HG03558 (cell line): Measurements from ENCODE around the gene CD300LD.

Source experiments
- ATAC-seq: cut with Tn5 transposase; IDR thresholded peaks from one replicate; pipeline ENCODE4 v1.9.1; 2021; ENCODE audit warnings: moderate number of reproducible peaks; ENCODE audit not compliant: unreplicated experiment; ENCODE audit errors: extremely low read depth

Gene CD300LD

DNA sequence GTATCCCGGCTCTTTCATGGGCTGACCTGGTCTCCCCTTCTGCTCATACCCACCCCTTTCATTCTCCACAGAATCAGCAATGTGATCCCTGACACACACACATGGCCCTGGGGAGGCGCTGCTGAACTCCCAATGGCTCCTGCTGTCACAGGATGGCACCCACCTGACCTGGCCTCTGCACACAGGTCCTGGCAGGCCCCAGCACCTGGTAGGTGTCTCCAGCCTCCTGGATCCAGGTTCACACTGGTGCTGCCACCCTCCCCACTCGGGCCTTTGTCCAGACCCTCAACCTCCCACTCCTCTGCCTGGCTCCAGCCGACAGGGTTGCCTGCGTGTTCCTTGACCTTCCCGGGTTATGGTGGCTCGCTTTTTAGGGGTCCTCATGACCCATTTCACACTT, 44.8 kb downstream of the CD300LD start:
- no peak for ATAC-seq

DNA sequence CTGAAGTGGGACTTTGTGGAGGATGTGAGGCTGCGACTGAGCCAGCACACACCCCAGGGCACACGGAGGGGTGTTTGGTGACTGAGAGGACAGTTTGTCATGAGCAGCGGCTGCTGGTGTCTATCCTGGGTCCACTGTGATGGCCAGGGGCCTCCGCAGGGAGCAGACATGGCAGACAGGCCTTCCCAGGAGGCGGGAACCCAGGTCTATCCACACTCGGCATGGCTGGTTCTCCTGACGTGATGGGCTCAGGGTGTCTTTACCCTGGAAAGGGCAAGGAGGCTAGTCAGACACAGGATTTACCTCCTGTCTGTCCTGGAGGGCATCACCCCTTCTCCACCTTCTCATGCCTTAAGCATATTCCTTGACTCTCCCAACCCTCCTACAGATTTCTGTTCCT, 45.5 kb downstream of the CD300LD start:
- ATAC-seq = no peak

- no peak for ATAC-seq
These were observed 46.2 kb downstream of the CD300LD start, which contains the start of gene CD300C for GRCh38 chr17:74545843-74546230. Gene CD300C, minus strand, starts transcription at chr17:74546115. Its CDS starts 333 bp downstream, at chr17:74545782.

DNA sequence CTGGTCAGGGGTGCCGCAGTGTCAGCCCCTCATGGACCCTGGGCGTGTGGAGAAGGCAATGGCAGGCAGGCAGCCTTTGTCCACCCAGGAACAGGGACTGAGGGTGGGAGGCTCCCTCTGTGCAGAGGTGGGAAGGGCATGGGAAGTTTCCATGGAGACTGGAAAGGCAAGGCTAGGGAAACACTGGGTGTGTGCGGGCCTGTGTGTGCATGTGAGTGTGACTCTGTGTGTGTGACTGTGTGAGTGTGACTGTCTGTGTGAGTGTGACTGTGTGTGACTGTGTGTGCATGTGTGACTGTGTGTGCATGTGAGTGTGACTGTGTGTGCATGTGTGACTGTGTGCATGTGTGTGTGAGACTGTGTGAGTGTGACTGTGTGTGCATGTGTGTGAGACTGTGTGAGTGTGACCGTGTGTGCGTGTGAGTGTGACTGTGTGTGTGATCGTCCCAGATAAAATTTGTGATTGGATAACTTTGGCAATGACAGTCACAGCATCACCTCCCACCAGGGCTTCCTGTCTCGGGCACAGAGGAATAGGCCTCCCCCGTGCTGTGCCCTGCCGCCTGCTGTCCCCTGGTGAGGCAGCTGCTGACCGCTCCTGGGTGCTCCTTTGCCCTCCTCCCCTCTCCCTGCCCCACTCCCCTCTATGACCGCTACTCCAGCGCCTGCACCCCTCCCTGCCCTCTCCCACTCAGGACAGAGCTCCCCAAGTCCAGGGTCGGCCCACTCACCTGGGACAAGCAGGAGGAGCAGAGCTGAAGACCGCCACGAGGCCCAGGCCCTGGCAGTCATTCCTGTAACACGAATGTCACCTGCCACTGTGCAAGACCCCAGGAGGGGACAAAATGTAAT, 46.9 kb downstream of the CD300LD start:
- ATAC-seq = no peak

- no peak for ATAC-seq
These were observed 48.0 kb downstream of the CD300LD start for GRCh38 chr17:74543891-74544760.

GRCh38 chr17:74543406-74543805, 48.7 kb downstream of the CD300LD start:
- ATAC-seq = no peak

- no peak for ATAC-seq
These were observed 49.2 kb downstream of the CD300LD start for GRCh38 chr17:74542727-74543383.

DNA sequence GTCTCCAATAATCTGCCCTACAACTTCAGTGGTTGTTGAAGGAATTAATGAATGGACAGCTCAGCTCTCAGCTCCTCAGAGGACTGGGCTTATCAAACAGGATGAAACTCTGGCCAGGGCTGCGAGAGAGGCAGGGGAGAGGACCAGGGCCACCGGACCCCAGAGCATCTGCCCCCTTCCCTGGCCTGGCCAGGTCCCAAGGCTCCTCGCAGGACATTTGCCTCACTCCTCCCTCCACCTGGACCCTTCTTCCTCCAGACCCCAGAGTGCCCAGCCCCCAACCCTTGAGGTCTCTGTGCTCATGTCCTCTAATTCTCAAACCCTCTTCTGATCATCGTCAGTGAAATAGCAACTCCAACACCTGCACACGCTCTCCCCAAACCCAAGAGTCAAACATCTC, 49.9 kb downstream of the CD300LD start:
- no peak for ATAC-seq

DNA sequence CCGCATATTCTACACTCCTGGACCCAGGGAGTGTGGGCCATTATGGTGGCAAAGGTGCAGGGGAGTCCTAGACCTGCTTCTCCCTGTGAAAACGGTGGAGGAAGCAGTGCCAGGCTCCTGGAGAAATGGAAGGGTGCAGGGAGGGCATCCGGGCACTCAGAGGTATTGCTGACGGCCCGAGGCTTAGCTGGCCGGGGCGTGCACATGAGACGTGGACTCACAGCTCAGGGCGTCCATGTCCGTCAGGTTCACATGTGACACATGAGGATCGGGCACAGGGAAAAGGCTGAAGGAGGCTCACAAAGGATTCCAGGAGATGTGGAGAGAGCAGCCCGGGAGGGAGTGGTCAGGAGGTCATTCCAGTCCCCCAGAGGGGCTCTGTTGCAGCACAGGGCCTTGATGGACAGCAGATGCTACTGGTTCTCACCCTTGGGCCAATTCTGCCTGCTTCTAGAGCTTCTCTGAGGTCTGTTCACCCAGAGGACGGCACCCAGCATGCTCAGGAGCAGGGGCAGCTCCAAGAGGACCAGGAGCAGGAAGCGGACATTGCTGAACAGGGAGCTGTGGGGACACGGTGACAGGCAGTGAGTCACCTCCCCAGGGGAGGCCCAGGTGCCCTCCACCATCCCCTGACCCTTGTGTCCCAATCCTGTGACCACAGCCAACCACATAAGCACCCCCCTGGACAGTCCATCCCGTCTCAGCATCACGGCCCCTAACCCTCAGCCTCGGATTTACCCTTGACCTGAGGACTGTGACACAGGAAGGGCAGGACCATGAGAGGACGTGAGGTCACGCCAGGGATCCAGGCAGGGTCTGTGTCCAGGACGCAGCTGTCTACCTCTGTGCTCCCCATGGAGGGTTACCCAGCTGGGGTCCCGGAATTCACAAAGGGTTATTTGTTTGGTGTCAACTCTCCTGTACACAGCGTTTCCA, 50.6 kb downstream of the CD300LD start:
- ATAC-seq = no peak

GRCh38 chr17:74539281-74539820, 52.7 kb downstream of the CD300LD start:
- no peak for ATAC-seq

- no peak for ATAC-seq
These were observed 55.2 kb downstream of the CD300LD start for GRCh38 chr17:74536890-74537289.

GRCh38 chr17:74532115-74532514, 60.0 kb downstream of the CD300LD start:
- no peak for ATAC-seq

DNA sequence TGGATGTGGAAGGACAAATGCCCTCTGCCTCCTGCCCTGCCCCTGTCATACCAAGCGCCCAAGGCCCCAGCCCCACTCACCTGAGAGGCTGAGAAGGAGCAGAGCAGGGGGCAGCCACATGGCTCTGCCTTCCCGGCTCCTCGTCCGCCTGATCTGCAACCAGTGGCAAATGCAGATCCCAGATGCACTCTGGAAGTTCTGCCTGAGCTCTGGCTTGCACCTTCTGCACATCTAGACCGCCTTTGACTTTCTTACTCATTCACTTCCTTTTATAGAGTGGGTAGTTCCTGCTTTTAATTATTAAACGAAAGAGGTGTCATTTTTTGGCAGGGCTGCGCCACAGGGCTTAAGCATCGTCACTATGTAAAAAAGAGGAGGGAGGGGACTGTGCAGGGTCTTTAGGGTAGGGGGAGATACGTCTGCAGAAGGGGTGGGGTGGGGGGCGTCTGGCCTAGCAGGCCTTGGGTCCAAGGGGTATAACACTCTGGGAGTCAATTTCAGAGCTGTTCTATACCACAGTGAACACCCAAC, 60.8 kb downstream of the CD300LD start, which contains the start of gene CD300LB:
Gene CD300LB (minus strand): TSS at position 245 of the 531 bp plus-strand sequence. CDS start 125 bp downstream, at position 120.
- no peak for ATAC-seq

- no peak for ATAC-seq
These were observed 61.3 kb downstream of the CD300LD start for GRCh38 chr17:74530831-74531150.
